Ovary (tissue), 3 donors: ENCODE measurements around the gene VAV3.

Experiments
- EP300 ChIP-seq: sonication (generic); formaldehyde crosslinking; IDR thresholded peaks from one replicate; pipeline ENCODE4 v1.6.1; 2017; ENCODE audit warnings: antibody characterized with exemption
- POLR2A ChIP-seq: fragments of 450-650 bp; IDR thresholded peaks from one replicate; pipeline ENCODE4 v1.6.1; 2017; ENCODE audit warnings: antibody characterized with exemption, mild to moderate bottlenecking, moderate library complexity
- TF ChIP-seq, protein P1 (sequence below), 3 donors: fragments of 450-650 bp in 2 of 3; fragments of 200-600 bp in 1 of 3; IDR thresholded peaks; one replicate each; pipeline versions ENCODE4 v1.5.1 to v1.8.0; 2016 to 2022; ENCODE audit warnings: antibody characterized with exemption in 3 of 3, mild to moderate bottlenecking in 1 of 3
- donor health status: DM: no; HTN: no; CAD: no.

GRCh38 chr1:107896936-107897335 is 68.0 kb downstream of the VAV3 start:
- TF ChIP-seq, protein P1, sequence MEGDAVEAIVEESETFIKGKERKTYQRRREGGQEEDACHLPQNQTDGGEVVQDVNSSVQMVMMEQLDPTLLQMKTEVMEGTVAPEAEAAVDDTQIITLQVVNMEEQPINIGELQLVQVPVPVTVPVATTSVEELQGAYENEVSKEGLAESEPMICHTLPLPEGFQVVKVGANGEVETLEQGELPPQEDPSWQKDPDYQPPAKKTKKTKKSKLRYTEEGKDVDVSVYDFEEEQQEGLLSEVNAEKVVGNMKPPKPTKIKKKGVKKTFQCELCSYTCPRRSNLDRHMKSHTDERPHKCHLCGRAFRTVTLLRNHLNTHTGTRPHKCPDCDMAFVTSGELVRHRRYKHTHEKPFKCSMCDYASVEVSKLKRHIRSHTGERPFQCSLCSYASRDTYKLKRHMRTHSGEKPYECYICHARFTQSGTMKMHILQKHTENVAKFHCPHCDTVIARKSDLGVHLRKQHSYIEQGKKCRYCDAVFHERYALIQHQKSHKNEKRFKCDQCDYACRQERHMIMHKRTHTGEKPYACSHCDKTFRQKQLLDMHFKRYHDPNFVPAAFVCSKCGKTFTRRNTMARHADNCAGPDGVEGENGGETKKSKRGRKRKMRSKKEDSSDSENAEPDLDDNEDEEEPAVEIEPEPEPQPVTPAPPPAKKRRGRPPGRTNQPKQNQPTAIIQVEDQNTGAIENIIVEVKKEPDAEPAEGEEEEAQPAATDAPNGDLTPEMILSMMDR (IDR thresholded peaks at IDR 0.05): no peak
- no peak for TF ChIP-seq POLR2A
- TF ChIP-seq EP300: no peak
